Measurements from ENCODE around the gene DMAC2. TPM values are rescaled to one million over a fixed set of nuclear protein-coding genes. Genes with fewer than 3 reads are reported as not detected.

The DMAC2 gene
- total and polyA plus RNA-seq, 2 experiments from 2014 or later: 77.2 to 86.5 TPM

DNA sequence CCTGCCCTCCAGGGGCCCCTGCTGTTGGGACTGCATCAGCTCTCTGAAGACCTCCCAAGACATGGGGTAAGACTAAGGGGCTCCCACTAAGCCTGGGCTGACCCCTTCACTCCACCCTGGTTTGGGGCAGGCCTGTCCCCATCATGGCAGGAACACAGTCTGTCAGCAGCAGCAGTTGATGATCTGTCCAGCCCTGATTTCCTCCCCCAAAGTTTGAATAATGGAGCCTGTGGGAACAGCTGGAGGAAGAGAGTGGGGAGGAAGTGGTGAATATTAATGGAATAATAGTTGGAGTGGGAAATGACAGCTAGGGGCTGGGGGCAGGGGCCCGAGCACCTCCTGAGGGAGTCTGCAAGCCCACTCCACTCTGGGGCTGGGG, 11.2 kb downstream of the DMAC2 start:
- Mint-ChIP-seq H3K36me3 (ENCODE audit: low read depth) (peaks cover 28% of the 10 kb centered on the region), H3K27ac (peak overlapping the region; percentile 16; the same call in 1 of the 2 replicates), H3K4me3 (peak overlapping the region; percentile 76), H3K27me3 (ENCODE audit: insufficient read depth, low read depth, poor library complexity) (peaks cover 16% of the 10 kb centered on the region), H3K4me1 (peaks cover 18% of the 10 kb centered on the region), H3K9me3 (no peaks in the 10 kb centered on the region; the same call in 2 of the 3 replicates)
- H2AFZ ChIP-seq: no peak overlapping the region
- H3K27me3 ChIP-seq (ENCODE audit: insufficient read depth): no peaks in the 10 kb centered on the region
- no peak for DNase-seq (ENCODE audit: low spot score)
- 0 out of 2 replicates have a peak, but pooled peaks cover 12% of the 10 kb centered on the region for H3F3A ChIP-seq (replicated peaks; ENCODE audit: low read depth)
- H3K36me3 ChIP-seq (ENCODE audit: insufficient read depth): no peaks in the 10 kb centered on the region
- H4K20me1 ChIP-seq (replicated peaks; ENCODE audit: insufficient read depth): no peaks in the 10 kb centered on the region; the same call in 1 of the 2 replicates
- ATAC-seq: no peak
- no peaks in the 10 kb centered on the region for H3K79me2 ChIP-seq (replicated peaks; ENCODE audit: insufficient read depth)
- no peak overlapping the region for H3K27ac ChIP-seq (ENCODE audit: low read depth)
- H3K4me1 ChIP-seq (ENCODE audit: insufficient read depth): peaks cover 12% of the 10 kb centered on the region
- H3K4me3 ChIP-seq: peak overlapping the region; percentile 68
- H3K4me2 ChIP-seq: peak overlapping the region; percentile 95
- H3K9me2 ChIP-seq (ENCODE audit: insufficient read depth): no peaks in the 10 kb centered on the region
- TF ChIP-seq, protein P1, sequence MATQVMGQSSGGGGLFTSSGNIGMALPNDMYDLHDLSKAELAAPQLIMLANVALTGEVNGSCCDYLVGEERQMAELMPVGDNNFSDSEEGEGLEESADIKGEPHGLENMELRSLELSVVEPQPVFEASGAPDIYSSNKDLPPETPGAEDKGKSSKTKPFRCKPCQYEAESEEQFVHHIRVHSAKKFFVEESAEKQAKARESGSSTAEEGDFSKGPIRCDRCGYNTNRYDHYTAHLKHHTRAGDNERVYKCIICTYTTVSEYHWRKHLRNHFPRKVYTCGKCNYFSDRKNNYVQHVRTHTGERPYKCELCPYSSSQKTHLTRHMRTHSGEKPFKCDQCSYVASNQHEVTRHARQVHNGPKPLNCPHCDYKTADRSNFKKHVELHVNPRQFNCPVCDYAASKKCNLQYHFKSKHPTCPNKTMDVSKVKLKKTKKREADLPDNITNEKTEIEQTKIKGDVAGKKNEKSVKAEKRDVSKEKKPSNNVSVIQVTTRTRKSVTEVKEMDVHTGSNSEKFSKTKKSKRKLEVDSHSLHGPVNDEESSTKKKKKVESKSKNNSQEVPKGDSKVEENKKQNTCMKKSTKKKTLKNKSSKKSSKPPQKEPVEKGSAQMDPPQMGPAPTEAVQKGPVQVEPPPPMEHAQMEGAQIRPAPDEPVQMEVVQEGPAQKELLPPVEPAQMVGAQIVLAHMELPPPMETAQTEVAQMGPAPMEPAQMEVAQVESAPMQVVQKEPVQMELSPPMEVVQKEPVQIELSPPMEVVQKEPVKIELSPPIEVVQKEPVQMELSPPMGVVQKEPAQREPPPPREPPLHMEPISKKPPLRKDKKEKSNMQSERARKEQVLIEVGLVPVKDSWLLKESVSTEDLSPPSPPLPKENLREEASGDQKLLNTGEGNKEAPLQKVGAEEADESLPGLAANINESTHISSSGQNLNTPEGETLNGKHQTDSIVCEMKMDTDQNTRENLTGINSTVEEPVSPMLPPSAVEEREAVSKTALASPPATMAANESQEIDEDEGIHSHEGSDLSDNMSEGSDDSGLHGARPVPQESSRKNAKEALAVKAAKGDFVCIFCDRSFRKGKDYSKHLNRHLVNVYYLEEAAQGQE (IDR thresholded peaks at IDR 0.05; ENCODE audit: unreplicated experiment): no peak
- TF ChIP-seq, protein P2, sequence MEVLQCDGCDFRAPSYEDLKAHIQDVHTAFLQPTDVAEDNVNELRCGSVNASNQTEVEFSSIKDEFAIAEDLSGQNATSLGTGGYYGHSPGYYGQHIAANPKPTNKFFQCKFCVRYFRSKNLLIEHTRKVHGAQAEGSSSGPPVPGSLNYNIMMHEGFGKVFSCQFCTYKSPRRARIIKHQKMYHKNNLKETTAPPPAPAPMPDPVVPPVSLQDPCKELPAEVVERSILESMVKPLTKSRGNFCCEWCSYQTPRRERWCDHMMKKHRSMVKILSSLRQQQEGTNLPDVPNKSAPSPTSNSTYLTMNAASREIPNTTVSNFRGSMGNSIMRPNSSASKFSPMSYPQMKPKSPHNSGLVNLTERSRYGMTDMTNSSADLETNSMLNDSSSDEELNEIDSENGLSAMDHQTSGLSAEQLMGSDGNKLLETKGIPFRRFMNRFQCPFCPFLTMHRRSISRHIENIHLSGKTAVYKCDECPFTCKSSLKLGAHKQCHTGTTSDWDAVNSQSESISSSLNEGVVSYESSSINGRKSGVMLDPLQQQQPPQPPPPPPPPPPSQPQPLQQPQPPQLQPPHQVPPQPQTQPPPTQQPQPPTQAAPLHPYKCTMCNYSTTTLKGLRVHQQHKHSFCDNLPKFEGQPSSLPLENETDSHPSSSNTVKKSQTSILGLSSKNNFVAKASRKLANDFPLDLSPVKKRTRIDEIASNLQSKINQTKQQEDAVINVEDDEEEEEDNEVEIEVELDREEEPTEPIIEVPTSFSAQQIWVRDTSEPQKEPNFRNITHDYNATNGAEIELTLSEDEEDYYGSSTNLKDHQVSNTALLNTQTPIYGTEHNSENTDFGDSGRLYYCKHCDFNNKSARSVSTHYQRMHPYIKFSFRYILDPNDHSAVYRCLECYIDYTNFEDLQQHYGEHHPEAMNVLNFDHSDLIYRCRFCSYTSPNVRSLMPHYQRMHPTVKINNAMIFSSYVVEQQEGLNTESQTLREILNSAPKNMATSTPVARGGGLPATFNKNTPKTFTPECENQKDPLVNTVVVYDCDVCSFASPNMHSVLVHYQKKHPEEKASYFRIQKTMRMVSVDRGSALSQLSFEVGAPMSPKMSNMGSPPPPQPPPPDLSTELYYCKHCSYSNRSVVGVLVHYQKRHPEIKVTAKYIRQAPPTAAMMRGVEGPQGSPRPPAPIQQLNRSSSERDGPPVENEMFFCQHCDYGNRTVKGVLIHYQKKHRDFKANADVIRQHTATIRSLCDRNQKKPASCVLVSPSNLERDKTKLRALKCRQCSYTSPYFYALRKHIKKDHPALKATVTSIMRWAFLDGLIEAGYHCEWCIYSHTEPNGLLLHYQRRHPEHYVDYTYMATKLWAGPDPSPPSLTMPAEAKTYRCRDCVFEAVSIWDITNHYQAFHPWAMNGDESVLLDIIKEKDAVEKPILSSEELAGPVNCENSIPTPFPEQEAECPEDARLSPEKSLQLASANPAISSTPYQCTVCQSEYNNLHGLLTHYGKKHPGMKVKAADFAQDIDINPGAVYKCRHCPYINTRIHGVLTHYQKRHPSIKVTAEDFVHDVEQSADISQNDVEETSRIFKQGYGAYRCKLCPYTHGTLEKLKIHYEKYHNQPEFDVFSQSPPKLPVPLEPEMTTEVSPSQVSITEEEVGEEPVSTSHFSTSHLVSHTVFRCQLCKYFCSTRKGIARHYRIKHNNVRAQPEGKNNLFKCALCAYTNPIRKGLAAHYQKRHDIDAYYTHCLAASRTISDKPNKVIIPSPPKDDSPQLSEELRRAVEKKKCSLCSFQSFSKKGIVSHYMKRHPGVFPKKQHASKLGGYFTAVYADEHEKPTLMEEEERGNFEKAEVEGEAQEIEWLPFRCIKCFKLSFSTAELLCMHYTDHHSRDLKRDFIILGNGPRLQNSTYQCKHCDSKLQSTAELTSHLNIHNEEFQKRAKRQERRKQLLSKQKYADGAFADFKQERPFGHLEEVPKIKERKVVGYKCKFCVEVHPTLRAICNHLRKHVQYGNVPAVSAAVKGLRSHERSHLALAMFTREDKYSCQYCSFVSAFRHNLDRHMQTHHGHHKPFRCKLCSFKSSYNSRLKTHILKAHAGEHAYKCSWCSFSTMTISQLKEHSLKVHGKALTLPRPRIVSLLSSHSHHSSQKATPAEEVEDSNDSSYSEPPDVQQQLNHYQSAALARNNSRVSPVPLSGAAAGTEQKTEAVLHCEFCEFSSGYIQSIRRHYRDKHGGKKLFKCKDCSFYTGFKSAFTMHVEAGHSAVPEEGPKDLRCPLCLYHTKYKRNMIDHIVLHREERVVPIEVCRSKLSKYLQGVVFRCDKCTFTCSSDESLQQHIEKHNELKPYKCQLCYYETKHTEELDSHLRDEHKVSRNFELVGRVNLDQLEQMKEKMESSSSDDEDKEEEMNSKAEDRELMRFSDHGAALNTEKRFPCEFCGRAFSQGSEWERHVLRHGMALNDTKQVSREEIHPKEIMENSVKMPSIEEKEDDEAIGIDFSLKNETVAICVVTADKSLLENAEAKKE (CRISPR knock-in tag; IDR thresholded peaks at IDR 0.05): no peak
- TF ChIP-seq ZNF114 (CRISPR knock-in tag; IDR thresholded peaks at IDR 0.05): no peak
- no peak for TF ChIP-seq CREB1 (CRISPR knock-in tag; IDR thresholded peaks at IDR 0.05; ENCODE audit: low read depth)
- TF ChIP-seq, protein P3, sequence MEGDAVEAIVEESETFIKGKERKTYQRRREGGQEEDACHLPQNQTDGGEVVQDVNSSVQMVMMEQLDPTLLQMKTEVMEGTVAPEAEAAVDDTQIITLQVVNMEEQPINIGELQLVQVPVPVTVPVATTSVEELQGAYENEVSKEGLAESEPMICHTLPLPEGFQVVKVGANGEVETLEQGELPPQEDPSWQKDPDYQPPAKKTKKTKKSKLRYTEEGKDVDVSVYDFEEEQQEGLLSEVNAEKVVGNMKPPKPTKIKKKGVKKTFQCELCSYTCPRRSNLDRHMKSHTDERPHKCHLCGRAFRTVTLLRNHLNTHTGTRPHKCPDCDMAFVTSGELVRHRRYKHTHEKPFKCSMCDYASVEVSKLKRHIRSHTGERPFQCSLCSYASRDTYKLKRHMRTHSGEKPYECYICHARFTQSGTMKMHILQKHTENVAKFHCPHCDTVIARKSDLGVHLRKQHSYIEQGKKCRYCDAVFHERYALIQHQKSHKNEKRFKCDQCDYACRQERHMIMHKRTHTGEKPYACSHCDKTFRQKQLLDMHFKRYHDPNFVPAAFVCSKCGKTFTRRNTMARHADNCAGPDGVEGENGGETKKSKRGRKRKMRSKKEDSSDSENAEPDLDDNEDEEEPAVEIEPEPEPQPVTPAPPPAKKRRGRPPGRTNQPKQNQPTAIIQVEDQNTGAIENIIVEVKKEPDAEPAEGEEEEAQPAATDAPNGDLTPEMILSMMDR (conservative IDR thresholded peaks at IDR 0.05; ENCODE audit: low read depth in 2 of 2): no peak; a peak in 1 of 4 replicates
- no peak for TF ChIP-seq ZNF331 (CRISPR knock-in tag; IDR thresholded peaks at IDR 0.05; ENCODE audit: low read depth)
- TF ChIP-seq EZH2 (IDR thresholded peaks at IDR 0.05; ENCODE audit: low read depth, unreplicated experiment): no peak
- TF ChIP-seq, protein P4, sequence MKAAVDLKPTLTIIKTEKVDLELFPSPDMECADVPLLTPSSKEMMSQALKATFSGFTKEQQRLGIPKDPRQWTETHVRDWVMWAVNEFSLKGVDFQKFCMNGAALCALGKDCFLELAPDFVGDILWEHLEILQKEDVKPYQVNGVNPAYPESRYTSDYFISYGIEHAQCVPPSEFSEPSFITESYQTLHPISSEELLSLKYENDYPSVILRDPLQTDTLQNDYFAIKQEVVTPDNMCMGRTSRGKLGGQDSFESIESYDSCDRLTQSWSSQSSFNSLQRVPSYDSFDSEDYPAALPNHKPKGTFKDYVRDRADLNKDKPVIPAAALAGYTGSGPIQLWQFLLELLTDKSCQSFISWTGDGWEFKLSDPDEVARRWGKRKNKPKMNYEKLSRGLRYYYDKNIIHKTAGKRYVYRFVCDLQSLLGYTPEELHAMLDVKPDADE (IDR thresholded peaks at IDR 0.05): no peak
- no peak for TF ChIP-seq NANOG (IDR thresholded peaks at IDR 0.05; ENCODE audit: borderline replicate concordance)
